Femur (tissue), 1 donor: ENCODE measurements around the gene ACOX1.
A peak's percentile ranks its signal among the peaks of the same experiment; 100 is the strongest.

ENCODE experiments used
- DNase-seq: peaks from one replicate; pipeline ENCODE4 v3.0.0-alpha.2; 2017

The ACOX1 gene

DNA sequence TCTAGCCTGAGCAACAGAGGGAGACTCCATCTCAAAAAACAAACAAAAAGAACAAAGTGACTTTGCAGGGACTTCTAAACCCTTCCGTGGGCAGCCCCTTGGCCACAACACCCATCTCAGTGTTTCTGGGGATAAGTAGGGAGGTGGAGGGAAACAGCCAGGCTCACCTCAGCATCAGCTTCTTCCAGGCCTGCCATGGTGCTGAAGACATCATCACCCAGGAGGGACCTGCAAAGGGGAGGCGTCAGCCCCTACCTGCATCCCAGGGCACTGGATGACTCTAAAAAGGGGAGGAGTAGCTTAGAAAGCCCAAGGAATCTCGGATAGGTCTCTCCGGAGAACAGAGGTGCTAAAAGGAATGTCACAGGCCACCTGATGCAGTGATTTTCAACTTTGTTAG lies 47.9 kb downstream of the ACOX1 start:
- no peak for DNase-seq

DNA sequence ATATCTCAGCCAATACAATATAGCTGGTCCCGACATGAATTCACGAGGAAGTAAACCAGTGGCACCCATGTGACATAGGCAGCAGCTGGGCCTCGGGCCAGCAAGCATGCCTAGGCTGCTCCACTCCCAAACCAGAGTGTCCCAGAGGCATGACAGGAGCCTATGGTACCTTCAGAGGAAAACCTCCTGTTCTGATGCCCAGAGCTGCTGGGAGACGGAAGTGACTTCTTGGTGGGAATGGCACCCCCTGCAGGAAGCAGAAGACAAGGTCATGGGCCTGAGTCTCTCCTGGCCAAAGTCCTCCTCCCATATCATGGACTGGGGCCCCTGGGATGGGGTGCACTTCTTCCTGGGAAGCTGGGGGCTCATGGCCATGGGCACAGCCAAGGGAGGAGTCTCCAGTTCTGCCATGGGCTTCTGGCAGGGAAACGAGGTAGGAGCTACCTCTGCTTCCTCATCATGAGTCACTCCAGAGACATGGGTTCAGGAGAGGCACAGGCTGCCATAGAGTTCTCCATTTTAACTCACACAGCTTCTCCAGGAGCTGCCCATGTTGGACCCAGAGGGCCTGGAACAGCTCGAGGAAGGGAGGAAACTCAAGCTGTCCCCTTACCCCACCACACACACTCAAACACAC lies 51.6 kb downstream of the ACOX1 start:
- no peak for DNase-seq

DNA sequence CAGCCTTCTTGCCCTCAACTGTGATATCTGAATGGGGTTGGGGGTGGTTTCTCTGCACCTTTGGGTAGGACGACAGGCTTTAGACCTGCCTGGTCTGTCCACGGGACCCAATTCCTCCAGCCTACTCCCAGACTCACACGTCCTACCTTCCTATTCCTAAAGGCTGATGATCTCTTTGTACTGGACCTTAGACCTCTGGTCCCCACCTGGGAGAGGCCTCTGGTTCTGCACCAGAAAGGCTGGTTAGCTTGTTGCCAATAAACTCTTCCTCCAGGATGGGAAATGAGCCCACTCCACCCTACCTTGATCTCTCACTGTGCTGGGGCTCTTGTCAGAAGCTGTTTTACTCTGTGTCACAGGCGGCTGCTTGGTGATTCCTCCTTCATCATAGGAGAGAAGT lies 52.5 kb downstream of the ACOX1 start:
- no peak for DNase-seq

DNA sequence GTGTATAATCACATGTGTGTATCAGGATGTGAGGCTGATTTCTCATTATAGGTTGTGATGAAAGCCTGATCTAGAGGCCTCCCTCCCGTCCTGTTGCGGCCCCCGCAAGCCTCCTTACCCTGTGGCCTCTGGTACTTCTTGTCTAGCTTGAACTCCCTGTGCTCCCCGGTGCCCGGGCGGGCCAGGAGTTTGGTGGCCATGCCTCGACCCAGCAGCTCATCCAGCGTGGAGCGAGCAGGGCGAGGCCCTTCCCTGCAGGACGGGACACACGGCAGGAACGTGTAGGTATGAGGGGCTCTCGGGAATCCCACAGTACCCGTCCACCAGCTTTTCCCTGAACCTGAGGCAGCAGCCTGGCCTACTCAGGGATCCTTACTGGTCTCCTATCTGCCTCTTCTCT lies 53.1 kb downstream of the ACOX1 start:
- no peak for DNase-seq

DNA sequence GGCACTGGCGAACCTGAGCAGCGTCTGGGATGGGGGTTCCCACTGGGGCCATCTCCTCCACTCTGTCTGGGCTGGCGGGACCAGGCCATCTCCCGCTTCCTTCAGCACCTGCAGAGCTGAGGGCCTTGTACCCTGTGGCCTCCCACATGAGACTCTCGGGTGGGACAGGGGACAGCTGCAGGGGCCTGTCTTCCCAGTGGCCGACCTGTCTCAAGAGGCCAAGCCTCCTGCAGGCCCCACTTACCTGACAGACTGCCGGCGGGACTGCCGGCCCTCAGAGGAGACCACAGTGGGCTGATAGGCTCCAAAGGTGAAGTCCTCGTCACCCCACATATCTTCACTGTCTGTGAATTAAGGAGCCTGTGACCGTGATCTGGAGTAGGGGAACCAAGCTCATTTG lies 53.9 kb downstream of the ACOX1 start:
- DNase-seq: no peak

DNA sequence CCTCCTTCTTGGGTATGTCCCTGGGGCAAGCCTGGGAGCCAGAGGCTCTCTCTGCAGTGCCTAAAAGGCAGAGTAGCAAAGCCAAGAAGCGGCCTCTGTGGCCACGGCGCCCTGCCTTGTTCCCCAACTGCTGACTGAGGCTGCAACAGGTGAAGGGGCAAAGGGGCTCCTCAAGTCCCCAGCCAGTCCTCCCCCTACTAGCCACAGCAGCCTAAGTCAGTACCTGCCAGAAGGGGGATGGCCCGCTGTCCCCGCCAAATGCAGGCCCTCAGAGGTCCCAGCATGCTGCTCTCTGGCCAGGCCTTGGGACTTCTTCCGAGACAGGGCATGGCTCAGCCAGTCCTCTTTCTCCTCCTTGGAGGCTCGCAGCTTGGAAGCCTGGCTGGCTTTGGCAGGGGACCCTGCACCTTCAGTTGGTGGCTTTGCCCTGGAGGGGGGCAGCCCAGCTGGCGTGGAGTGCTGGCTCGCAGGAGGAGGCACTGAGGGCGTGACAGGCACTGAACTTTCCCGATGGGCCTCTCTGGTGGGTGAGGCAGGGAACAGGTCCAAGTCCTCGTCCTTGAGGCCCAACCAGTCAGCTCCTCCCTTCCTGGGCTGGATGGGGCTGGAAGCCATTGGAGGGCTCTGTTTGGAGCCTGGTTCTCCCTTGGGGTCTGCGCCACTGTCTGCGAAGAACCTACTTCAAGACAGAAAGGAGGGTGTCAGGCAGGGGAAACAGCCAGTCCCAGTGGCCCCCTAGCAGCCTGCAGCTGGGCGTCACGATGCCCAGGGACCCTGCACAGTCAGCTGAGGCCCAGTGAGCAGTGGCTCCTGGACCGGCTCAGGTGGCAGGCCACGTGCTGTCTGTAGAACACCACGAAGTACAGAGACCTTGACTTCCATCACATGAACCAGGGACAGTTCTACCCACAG lies 55.7 kb downstream of the ACOX1 start:
- no peak for DNase-seq

DNA sequence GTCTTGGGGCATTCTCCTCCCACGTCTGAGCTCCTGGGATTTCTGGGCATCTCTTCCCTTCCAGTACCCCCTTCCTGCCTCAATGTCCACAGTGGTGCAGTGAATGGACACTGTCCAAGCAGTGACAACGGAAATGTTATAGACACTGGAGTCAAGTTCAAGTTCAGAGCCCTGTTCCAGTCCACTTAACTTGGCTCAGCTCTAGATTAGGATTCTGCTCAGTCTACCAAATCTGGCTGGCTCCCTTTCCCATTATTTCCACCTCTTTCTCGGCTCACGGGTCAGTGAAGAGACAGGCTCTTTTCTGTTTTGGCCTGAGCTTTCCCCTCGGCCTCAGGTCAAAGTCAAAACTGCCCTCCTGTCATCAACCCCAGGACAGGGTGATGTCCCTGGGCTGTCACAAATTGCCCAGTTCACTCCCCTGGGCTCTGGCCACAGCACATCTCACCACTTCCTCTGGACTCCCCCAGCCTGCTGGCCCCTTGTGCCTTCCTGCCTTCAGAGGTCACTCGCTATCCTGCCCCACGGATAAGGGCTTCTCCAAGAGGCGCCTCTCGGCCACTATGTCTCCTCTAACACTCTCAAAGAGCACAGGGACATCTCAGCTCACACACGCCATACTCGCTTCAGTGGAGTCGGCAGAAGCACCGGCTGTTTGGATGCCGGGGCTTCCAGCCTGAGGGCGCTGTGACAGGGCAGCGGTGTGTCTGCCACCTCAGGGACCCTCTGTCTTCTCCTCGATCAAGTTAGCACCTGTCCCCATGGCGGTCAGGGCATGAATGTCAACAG lies 56.6 kb downstream of the ACOX1 start:
- no peak for DNase-seq

DNA sequence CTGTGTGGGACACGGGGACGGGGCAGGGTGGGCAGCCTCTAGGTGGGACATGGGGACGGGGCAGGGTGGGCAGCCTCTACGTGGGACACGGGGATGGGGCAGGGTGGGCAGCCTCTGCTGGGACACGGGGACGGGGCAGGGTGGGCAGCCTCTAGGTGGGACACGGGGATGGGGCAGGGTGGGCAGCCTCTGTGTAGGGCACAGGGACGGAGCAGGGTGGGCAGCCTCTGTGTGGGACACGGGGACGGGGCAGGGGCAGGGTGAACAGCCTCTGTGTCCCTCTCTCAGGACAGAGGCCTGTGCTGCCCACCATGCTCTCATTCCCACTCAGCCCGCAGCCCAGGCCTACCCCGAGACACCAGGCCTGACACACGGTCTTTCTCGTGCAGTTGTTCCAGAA lies 57.4 kb downstream of the ACOX1 start:
- DNase-seq: no peak

DNA sequence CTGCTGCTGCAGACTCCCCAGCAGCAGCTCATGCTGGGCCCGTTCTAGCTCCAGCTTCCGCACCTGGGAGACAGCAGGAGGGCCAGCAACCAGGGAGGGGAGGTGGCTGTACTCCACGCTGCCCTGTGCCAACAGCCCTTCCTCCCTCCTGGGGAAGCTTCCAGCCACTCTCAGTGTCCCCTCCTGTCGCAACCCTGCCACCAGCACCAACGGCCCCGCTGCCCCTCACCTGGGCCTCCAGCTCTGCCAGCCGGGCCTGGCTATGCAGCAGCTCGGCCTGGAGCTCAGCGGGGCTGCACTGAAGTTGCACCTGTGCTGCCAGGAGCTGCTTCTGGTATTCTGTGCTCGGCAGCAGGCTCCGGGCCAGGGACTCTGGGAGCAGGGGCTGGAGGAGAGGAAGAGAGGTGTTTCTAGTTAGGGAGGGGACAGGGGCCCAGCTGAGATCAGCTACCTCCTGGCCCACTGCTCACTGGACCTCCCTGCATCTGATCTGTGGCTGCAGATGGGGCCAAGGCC lies 58.9 kb downstream of the ACOX1 start:
- no peak for DNase-seq

DNA sequence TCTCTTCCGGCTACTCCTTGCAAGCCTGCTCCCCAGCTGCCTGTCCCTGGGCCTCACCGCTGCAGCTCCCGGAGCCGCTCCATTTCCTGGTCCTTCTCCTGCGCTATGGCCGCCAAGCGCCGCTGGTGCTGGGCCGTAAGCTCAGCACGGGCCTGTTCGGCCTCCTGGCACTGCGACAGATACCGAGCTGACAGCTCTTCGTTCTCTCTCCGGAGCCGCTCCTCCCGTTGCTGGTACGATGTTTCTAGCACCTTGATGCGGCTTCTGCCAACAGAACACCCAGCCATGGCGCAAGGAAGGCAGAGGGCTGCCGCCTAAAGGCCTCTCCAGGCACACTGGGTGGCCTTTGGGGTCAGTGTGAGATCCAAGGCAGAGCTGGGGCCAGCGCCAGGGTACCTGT lies 59.4 kb downstream of the ACOX1 start:
- DNase-seq: no peak

DNA sequence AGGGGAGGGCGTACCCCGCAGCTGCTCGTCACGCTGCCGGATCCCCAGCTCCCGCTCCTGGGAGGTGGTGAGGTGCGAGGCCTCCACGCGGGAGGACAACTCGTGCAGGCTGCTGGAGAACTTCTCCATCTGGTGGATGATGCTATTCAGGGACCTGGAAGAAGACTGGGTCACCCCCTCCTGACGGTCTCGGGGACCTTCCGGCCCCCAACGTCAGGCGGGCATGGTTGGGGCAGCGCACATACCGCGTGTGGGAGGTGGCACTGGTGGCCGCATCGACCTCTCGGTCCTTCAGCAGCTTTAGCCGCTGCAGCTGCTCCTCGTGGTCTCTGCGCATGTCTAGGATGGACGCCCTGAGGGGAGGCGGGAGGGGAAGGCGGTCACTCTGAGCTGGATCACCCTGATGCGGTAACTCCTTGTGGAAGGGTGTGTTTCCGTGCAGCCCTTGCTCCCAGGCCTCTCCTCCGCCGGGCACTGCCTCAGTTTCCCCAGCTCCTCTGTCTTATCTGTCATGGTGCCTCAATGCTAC lies 61.0 kb downstream of the ACOX1 start:
- no peak for DNase-seq

DNA sequence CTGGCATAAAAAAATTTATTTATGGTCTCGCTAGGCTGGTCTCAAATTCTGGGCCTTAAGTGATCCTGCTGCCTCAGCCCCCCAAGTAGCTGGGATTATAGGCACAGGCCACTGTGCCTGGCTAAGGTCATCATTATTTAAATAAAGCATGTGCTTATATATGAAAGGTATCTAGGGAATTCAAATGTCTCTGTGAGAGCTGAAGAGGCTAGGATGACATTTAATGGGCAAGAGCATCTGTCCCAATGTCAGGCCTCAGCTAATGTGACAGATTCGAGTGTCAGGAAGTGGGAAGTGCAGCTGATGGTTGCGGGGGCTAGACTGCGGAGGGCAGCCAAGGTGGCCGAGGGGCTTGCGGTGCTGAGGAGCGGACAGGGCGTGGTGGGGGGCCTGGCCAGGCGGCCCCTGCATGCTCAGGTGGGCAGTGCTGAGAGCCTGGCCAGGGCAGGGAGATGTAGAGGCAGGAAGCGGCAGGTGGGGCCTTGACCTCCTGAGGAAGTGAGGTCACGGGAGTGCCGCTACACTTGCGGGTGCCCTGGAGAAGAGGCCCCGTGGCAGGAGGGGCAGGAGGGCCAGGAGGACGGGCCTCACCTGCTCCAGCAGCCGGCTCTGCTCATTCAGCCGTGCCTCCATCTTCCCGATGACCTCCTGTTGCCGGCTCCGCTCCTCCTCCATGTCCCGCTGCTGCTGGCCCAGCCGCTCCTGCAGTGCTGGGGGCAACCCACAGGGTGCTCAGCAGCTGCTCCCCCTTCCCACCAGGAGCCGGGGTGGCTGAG lies 61.6 kb downstream of the ACOX1 start:
- no peak for DNase-seq

DNA sequence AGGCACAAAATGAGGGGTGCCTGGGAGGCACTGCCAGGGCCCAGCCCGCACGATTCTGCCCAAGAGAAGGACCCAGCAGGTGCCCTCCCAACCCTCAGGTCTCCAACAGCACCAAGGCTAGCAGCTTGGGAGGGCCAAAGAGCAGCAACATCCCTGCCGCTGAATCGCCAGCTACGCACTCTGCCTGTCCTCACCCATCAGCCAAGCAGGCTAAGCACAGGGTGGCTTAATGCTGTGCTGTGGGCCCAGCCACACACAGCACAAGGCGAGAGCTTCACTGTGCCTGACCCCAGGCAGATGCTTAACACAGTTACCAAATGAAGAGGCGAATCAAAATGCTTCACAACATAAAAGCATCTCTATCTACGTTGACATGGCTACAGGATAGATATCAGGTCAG lies 63.7 kb downstream of the ACOX1 start:
- no peak for DNase-seq

DNA sequence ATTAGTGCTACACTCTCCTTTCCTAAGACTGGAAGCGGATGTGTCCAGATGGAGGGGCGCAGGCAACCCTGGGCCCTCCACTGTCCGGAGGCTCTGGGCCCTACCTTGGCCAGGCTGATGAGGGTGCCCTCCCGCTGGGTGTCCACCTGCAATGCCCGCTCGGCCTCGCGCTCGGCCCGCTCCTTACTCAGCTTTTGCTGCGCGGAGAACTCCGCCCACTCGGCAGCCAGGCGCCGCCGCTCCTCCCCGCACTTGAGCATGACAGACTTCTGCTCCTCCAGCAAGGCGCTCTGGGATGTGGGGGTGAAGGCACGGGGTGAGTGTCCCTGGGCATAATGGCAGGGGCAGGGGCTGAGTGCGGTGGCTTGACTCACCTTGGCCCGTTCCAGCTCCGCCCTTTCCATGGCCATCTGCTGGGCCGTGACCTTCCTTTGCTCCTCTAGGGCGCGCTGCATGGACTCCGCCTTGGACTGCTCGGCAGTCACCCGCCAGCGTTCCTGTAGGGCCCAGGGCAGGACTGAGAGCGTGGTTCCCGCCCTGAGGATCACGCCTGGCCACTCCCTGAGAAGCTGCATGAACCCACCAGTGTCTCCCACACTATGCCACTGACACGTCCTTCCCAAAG lies 64.2 kb downstream of the ACOX1 start:
- no peak for DNase-seq

DNA sequence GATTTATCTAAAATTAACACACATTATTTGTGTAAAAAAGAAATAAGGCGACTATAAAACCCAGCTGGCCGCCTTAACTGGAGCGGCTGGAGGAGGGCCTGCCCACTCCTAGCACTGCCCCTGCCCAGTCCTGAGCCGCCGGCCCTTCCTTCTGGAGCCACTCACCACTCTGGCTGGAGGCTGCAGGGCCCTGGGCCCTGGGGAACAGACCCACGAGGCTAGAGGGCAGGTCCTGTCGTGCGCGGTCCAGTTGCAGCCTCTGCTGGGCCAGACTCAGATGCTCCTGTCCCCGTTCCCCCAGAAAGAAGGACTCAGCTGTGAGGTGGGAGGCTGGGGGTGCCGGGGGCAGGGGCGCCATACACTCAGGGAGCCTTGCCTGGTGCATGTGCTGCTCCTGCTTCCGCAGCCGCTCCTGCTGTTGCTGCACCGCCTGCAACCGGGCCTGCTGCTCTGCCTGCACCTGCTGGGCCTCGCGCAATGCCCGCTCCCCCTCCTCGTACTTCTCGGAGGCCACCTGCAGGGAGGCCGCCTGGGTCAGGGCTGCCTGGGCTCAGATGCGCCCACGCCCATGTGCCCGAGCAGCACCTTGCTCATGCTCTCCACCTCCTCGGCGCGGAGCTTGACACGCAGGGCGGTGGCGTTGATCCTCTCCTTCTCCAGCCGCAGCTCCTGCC lies 65.3 kb downstream of the ACOX1 start:
- no peak for DNase-seq

DNA sequence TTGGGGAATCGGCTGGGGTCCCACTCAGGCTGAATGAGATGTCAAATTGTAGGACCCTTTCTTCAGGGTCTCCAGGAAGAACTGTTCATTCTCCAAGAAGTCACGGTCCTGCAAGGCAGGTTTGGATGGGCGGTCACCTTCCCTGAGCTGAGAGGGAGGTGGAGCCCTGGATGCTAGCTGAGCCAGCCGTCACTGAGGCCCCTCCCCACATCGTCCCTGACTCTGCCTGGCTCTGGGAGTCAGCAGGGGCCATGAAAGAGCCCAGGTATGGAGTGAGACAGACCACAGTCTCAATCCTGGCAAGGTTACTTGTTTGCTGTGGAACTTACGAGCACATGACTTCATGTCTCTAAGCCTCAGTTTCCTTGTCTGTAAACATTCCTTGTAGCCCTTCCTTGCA lies 68.3 kb downstream of the ACOX1 start:
- DNase-seq: no peak

DNA sequence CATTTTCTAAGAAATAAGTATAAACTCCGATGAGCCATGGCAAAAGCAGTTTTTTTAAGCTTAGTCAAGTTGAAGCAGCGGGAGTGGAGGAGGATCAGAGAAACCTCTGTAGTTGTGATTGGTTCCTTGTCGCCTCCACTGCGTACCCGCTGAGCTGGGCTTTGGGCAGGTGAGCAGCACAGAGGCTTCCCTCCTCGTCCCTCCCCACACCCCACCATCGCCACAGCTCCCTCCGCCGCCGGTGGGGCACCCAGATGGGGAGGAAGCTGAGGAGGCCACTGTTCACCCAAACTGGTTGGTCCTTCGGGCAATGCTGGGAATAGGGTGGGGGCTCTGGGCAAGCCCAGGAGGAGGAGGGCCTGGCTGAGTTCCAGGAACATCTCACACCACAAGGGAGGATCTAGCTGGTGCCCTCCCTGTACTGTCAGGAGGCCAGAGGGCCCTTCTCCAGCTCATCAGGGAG lies 69.1 kb downstream of the ACOX1 start:
- peak; percentile 66 for DNase-seq

DNA sequence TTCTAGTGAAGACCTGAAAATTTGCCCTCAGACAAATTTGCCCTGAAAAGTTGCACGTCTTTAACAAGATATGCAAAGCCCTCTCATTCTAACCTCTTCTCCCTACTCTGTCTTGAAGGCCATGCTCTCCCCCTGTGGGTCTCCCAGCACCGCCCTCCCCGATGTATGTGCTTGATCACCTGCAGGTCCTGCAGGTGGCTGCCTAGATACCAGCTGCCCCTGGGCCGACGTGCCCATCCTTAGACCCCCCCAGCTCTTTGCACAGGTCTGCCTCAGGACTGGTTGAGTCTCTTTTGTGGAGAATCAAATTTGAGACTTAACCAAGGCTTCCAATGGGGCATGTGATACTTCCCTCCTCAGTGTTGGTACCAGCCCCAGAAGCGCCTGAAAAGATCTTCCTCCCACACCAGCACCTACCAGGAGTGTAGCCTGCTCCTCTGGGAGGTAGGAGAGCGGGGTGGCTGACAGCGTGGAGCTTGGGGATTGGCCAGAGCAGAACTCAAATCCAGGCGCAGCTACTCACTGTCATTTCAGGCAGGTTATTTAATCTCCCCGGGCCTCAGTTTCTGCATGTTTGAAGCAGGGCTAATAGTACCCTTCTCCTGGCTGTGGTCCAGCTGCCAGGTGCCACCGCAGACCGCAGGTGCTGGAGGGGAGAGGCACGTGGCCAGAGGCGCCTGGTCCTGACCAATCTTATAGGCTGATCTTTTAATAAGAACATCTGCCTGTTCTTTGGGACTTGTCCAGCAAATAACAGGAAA lies 69.7 kb downstream of the ACOX1 start:
- no peak for DNase-seq

DNA sequence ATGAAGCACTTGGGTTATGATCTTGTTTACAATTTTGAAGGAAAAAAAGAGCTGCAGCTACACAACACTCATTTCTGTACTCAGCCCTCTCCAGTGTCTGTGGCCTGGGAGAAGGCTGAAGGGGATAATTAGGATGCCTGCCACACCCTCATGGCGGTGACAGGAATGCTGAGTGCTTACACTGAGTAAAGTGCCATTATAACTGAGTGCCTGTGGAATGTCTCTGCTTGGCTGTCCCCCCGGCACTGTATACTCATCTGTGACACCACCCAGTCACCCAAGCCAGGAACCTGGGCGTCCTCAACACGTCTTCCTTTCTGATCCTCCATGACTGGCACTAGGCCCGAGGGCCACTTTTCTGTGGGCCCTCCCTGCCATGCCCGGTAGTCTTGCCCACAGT lies 70.8 kb downstream of the ACOX1 start:
- peak; percentile 69 for DNase-seq

DNA sequence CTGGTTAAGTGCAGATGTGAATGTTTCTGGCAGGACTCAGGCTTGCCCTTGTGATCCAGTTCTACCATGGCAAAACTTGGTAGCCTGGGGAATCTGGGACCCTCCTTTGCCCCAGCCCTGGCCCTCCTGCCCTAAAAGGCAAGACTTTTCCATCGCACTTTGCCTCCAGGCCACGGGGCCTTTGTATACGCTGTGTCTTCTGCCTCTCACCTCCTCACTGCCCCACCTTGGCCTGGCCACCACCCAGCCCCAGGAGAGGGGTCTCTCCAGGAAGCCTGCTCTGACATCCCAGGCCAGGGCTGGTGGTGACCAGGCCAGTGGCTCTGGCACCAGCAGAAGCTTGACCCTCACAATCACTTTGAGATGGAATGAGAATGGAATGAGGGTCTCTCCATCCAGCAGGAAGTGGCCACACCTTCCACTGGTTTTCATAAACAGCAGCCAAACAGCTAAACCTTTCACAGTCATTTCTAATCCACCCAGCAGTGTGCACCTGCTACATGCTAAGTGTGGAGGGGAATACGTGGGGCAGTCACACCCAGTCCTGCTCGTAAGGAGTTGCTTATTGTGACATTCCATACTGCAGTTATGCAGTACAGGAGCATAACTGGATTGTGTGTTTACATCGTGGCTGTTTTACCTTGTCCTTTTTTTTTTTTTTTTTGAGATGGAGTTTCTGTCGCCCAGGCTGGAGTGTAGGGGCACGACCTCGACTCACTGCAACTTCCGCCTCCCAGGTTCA lies 72.7 kb downstream of the ACOX1 start:
- no peak for DNase-seq
